Measurements from ENCODE around the gene PWWP2A.

DNA sequence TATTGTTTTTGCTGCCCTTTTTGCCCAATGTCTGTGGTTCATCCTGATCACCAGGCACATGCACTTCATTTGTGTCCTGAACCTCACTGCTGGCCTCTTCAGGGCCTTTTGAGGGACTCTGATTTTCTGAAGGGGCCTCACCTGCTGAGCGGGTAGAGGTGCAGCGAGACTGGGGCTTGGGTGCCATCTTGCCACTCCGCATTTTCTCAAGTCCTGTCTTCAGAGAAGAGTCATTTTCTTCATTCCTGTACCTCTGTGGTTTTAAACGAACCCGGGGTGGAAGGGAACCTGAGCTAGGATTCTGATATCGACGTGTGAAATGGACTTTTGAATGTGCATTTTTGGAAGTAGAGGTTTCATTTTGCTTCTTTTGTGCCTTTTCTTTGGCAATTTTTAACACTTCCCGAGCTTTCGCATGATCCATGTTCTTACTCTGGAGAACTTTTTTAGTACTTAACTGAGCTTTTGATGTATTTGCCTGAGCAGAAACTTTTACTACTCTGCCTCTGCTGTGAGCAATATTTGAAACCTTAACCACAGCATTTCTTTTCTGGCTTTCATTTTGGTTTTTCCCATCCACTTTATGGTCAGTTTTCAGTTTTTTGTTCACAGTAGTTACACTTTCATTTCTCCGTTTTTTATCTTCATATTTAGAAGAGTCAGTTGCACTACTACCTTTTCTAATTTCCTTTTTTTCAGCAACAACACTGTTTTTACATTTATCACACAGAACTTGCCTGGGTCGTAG is 26.1 kb downstream of the PWWP2A start:
- TF ChIP-seq, protein P1, sequence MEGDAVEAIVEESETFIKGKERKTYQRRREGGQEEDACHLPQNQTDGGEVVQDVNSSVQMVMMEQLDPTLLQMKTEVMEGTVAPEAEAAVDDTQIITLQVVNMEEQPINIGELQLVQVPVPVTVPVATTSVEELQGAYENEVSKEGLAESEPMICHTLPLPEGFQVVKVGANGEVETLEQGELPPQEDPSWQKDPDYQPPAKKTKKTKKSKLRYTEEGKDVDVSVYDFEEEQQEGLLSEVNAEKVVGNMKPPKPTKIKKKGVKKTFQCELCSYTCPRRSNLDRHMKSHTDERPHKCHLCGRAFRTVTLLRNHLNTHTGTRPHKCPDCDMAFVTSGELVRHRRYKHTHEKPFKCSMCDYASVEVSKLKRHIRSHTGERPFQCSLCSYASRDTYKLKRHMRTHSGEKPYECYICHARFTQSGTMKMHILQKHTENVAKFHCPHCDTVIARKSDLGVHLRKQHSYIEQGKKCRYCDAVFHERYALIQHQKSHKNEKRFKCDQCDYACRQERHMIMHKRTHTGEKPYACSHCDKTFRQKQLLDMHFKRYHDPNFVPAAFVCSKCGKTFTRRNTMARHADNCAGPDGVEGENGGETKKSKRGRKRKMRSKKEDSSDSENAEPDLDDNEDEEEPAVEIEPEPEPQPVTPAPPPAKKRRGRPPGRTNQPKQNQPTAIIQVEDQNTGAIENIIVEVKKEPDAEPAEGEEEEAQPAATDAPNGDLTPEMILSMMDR (IDR thresholded peaks at IDR 0.05) = no peak
- no peak for TF ChIP-seq POLR2A (IDR thresholded peaks at IDR 0.05)
